Measurements from ENCODE around the gene RNASEH1. TPM values are rescaled to one million over a fixed set of nuclear protein-coding genes. Genes with fewer than 3 reads are reported as not detected.

Gene RNASEH1
- total and polyA plus RNA-seq, 2 of the 13 experiments (the other 11 are each of a cell fraction or from before 2014, with no cell fraction given) = 14.5 to 57.4 TPM

GRCh38 chr2:3535794-3536681, 22.1 kb downstream of the RNASEH1 start (continued):
- TF ChIP-seq ZNF350 (CRISPR knock-in tag; IDR thresholded peaks at IDR 0.05; ENCODE audit: borderline replicate concordance, low read depth) (peak; percentile 3; the same call in 1 of the 2 replicates), ZSCAN21 (CRISPR knock-in tag; IDR thresholded peaks at IDR 0.05; ENCODE audit: borderline replicate concordance) (no peak), ZNF607 (CRISPR knock-in tag; IDR thresholded peaks at IDR 0.05; ENCODE audit: borderline replicate concordance) (peak; percentile 19; the same call in 1 of the 2 replicates), TGIF2 (CRISPR knock-in tag; IDR thresholded peaks at IDR 0.05) (no peak), ZNF44 (CRISPR knock-in tag; IDR thresholded peaks at IDR 0.05) (no peak), ZSCAN29 (CRISPR knock-in tag; conservative IDR thresholded peaks at IDR 0.05) (peak; percentile 49; the same call in 1 of the 2 replicates), ASH2L (IDR thresholded peaks at IDR 0.05; ENCODE audit: insufficient read length, low read depth, low read length) (no peak), ZNF180 (CRISPR knock-in tag; IDR thresholded peaks at IDR 0.05; ENCODE audit: borderline replicate concordance, low read depth) (no peak), ZNF572 (CRISPR knock-in tag; IDR thresholded peaks at IDR 0.05) (no peak), HNRNPL (IDR thresholded peaks at IDR 0.05; ENCODE audit: low read depth, low read length) (no peak), ZNF788 (CRISPR knock-in tag; IDR thresholded peaks at IDR 0.05; ENCODE audit: borderline replicate concordance) (peak; percentile 58; the same call in 1 of the 2 replicates), PAWR (CRISPR knock-in tag; IDR thresholded peaks at IDR 0.05; ENCODE audit: borderline replicate concordance) (peak; percentile 48; the same call in 1 of the 2 replicates), FOXA1 (IDR thresholded peaks at IDR 0.05) (no peak), FOXA1 (CRISPR knock-in tag; IDR thresholded peaks at IDR 0.05) (no peak; the same call in 1 of the 2 replicates), FOXO4 (CRISPR knock-in tag; conservative IDR thresholded peaks at IDR 0.05) (no peak), ZNF367 (CRISPR knock-in tag; IDR thresholded peaks at IDR 0.05; ENCODE audit: borderline replicate concordance) (no peak), ZNF703 (CRISPR knock-in tag; IDR thresholded peaks at IDR 0.05; ENCODE audit: borderline replicate concordance) (no peak), AGO1 (IDR thresholded peaks at IDR 0.05; ENCODE audit: low read depth, low read length, poor library complexity, severe bottlenecking) (no peak), BATF2 (CRISPR knock-in tag; IDR thresholded peaks at IDR 0.05) (no peak), TARDBP (CRISPR knock-in tag; IDR thresholded peaks at IDR 0.05) (peak; percentile 61), GLMP (CRISPR knock-in tag; IDR thresholded peaks at IDR 0.05; ENCODE audit: borderline replicate concordance) (no peak), SYNCRIP (IDR thresholded peaks at IDR 0.05; ENCODE audit: insufficient read depth, low read depth, low read length) (no peak), PTBP1 (IDR thresholded peaks at IDR 0.05; ENCODE audit: low read depth, low read length, poor library complexity, severe bottlenecking) (no peak), HOXA9 (CRISPR knock-in tag; IDR thresholded peaks at IDR 0.05; ENCODE audit: borderline replicate concordance) (no peak)
- TF ChIP-seq, protein P1, sequence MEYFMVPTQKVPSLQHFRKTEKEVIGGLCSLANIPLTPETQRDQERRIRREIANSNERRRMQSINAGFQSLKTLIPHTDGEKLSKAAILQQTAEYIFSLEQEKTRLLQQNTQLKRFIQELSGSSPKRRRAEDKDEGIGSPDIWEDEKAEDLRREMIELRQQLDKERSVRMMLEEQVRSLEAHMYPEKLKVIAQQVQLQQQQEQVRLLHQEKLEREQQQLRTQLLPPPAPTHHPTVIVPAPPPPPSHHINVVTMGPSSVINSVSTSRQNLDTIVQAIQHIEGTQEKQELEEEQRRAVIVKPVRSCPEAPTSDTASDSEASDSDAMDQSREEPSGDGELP (IDR thresholded peaks at IDR 0.05; ENCODE audit: borderline replicate concordance, low read depth) = no peak

Measured in HepG2 (cell line).